Activated CD8-positive, alpha-beta memory T cell treated with anti-CD3 and anti-CD28 coated beads, Interleukin-2, amount 50 U/mL, for 1 hour (primary cell): ENCODE data around the gene CMTM4.
A peak's percentile ranks its signal among the peaks of the same experiment; 100 is the strongest.
"Not testable (repeated sequence)": the region's sequence is repeated elsewhere in the genome, so short reads cannot be mapped to it uniquely, and the experiment has no call there.

Experiments
- DNase-seq: peaks from one replicate; pipeline ENCODE4 v3.0.0-alpha.2; 2020; ENCODE audit errors: extremely low read depth

CMTM4 gene

DNA sequence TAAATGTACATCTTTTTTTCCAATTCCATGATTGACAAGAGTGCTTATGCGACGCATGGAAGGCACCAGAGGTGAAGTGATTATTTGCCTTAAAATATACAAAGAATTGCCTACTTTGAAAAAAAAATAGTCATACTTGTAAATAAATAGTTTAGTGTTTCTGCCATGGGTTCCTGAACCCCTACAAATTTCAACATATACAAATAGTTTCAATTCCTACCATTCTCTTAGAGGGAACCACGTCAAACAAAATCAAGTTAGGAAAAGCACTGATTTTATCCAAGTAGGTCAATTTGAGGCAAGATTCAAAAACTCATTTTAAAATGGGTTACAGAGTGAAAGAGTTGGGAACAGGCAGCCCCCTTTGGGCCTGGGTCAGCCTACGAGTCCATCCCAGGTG lies 80.4 kb downstream of the CMTM4 start:
- DNase-seq = no peak

DNA sequence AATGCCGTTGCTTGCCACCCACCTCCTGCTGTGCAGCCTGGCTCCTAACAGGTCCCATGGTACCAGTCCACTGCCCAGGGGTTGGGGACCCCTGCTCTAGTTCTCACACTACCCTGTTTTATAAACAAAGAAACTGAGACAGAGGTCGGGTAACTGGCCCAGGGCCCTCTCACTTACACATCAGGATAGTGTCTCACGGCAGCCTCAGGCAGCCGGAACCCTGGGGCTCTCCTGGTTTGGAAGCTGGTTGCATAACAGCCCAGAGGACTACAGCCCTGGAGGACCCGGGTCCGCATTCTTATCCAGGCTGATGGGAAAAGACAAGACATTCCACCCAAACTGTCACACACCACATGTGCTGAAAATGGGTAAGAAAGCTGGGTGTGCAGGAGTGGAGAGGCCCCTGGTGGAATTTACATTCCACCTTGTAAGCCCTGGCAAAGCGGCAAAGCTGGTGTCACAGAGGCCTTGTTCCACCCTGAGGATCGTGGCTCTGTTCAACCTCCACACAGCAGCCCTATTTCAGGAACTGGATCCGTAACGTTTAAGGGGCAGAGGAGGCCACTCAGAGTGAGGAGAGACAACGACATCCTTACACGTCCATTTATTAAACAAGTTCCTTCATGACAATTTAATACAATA lies 82.3 kb downstream of the CMTM4 start:
- no peak for DNase-seq

DNA sequence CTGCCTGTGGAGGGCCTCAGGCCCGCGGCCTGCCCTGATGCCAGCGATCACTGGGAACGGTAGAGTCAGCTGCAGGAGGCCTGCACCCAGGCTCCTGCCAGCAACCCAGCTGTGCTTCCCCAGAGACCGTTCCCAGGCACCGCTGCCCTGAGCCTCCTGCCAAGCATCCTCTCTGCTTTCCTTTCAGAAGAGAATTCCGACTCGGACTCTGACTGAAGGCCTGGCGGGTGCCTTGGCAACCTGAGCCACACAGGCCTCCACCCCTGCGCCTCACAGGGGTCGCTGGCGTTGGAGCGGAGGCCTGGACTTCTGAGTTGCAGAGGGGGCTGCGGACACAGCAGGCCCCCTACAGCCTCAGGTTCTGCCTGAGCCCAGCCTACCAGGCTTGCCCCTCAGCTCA lies 84.1 kb downstream of the CMTM4 start:
- DNase-seq = no peak

DNA sequence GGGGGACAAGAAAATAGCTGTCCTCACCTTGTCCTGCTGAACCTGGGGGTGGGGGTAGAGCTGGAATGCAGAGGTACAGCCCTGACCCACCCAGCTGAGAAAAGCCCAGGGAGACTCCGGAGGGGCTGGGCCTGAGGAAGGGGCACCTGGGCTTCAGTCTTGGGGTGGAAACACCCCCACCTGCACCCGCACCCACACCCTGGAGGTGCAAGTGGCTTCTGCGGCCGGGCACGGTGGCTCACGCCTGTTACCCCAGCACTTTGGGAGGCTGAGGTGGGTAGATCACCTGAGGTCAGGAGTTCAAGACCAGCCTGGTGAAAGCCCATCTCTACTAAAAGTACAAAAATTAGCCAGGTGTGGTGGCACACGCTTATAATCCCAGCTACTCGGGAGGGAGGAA lies 84.6 kb downstream of the CMTM4 start:
- DNase-seq = not testable (repeated sequence)

DNA sequence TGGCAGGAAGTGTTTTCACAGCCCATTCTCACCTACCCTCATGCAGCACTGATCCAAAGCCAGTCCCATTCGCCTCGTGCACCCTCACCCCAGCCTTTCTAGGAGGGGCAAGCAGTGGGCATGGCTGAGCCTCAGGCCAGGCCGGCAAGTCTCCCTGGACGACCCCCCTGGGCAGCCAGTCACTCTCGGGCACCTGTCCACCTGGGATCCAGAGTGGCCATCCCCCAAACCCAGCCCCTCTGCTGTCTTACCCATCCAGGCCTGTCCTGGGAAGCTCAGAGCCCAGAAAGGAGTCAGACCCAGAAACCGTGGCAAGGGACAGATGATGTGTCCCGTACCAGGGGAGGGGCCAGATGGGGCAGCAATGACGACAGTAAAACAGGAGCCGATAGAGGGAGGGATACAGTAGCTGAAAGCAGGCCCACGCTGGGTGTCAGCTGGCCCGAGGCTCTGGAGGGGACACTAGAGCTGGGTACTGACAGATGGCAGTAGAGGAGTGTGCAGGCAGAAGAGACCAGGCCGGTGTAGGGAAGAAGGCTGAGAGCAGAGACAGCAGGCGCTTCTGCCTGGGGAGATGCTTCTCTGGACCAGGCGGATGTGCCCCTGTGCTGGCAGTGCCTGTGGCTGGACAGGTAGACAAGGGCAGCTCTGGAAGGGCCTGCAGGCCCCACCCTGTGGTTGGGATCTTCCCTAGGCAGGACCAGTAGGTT lies 86.3 kb downstream of the CMTM4 start:
- DNase-seq = no peak

DNA sequence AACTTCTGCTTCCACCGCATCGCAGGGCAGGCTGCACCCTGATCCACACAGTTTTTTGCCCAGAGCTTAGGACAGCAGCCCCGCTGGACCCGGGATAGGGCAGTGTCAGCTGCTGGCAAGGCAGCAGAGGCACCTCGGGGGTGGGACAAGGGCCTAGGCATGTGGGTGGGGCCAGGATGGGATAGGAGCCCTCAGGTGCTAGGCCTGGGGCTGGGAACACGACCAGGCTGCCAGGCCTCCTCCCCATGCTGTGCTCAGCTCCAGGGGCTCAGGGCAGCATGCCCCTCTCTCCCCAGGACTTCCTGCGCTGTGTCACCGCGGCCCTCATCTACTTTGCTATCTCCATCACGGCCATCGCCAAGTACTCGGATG lies 87.4 kb downstream of the CMTM4 start:
- DNase-seq = no peak

DNA sequence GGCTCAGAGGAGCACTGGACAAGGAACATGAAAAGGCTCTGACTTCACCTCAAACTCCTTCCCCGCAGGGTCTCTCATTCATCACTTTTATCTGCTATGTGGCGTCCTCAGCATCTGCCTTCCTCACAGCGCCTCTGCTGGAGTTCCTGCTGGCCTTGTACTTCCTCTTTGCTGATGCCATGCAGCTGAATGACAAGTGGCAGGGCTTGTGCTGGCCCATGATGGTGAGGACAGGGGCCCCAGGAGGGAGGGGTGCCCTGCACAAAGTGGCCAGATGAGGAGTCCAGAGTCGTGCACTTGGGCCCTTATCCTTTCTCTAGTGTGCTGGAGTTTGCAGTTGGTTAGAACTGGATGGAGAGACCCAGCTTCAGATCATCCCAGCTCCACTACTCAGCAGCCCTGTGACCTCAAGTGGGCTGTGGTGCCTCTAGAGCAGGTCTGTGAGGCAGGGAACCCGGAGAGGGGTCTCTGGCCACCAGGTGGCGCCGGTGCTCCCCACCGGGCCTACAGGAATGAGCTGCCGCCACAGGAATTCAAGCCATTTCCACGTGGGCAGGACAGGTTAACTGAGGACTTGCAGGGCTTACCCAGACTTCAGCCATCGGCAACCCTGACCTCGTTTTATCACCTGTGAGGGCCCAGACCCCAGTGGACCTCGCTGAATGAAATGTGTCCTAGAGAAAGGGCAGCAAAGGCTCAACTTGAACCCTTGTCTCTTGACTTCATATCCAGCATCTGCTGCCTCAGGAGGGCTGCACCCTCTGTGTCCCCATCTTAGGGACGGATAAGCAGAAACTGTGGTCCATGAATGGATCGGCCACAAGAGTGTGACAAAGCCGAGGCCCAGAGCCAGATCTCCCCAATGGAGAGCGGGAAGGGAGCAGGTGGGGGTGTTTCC lies 88.1 kb downstream of the CMTM4 start:
- peak; percentile 40 for DNase-seq

DNA sequence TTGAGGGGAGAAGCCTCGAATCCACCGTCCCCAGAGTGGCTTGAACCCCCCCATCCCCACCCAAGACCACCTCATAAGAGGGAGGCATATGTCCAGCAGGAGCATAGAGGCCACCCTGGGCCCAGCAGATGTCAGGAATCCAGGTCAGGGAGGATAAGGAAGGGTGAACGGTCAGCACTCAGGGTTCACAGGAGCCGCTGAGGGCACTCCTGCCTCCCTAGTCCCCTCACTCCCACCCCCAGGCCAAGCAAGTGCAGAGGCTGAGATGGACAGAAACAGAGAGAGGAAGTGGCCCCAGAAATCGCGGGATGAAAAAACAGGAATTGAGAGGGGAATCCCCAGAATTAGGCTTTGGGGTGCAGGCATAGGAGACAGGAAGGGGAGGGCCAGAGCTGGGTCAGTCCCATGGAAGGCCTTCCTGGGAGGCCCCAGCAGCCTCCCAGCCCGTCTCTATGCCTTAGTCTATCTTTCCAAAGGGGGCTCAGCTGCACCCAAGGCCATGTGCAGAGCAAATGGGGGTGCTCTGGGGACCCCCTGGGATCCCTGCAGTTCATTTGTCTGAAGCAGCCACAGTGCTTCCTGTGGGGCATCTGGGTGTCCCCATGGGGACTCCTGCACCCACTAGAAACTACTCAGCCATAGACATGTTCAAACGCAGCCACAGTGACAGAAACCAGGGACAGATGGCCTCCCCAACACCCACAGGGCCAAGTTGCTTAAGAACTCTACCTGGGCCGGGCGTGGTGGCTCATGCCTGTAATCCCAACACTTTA lies 90.4 kb downstream of the CMTM4 start:
- no peak for DNase-seq

DNA sequence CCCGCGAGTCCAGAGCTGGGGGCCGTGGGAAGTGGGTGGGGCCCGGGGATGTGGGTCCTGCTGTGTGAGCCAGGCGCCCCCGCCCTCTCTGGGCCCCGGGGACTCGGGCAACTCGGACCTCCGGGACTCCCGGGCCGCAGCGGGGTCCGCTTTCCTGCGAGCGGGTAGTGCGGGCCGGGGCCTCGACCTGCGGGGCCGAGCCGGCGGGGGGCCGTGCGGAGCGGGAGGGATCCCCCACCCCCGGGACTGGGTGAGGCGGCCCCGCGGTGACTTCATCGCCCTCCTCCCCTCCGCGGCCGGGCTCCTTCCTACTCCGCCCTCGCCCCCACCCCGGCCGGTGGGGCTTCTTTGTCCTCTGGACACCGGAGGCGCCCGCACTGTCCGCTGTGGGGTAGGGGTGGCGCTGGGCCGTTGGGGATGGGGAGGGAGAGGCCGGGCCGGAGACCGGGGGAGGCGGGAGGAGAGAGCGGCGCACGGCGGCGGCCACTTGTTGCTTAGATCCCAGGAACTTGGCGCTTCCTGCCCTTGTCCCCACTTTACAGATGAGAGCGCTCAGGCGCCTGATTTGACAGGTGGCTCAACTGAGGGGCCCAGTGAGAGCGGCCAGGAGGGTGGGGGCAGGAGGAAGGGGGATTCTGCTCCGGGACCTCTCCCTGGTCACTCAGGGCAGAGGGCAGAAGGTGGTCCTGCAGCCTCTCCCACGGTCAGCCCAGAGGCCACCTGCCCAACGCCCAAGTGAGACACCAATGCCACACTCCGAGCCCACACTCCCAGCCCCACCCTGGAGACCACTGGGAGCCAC lies 91.2 kb downstream of the CMTM4 start:
- no peak for DNase-seq

DNA sequence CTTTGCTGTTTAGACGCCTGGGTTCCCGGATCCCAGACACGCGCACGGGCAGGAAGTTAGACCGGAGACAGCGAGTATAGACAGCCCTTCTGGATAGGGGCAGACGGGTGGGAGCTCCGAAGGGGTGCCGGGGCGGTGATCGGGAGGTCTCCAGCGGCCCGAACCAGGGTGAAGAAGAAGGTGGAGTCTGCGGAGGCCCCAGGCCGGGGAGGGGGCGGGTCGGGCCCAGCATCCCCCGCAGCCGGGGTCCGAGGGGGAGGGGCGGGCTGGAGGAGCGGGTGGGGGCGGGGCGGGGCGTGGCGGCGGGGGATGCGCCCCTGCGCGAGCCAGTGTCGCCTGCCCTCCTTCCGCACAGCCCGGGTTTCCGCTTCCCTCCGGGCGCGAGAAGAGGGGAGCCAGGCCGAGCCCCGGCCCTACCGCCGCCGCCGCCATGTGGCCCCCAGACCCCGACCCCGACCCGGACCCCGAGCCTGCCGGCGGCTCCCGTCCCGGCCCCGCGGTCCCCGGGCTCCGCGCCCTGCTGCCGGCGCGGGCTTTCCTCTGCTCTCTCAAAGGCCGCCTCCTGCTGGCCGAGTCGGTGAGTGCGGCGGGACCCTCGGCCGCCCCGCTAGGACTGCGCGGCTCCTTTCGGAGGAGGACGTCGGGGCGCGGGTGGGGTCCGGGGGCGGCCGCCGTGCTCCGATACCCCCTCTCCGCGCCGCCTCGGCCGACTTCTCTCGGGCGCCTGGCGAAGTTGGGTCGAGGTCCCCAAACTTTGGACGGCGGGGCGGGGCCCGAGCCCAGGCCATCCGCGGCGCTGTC lies 92.0 kb downstream of the CMTM4 start, which contains the start of gene CMTM3:
Gene CMTM3, plus strand, starts transcription at position 329 of the 801 bp plus-strand sequence. Its CDS starts 102 bp downstream, at position 431.
- no peak for DNase-seq

DNA sequence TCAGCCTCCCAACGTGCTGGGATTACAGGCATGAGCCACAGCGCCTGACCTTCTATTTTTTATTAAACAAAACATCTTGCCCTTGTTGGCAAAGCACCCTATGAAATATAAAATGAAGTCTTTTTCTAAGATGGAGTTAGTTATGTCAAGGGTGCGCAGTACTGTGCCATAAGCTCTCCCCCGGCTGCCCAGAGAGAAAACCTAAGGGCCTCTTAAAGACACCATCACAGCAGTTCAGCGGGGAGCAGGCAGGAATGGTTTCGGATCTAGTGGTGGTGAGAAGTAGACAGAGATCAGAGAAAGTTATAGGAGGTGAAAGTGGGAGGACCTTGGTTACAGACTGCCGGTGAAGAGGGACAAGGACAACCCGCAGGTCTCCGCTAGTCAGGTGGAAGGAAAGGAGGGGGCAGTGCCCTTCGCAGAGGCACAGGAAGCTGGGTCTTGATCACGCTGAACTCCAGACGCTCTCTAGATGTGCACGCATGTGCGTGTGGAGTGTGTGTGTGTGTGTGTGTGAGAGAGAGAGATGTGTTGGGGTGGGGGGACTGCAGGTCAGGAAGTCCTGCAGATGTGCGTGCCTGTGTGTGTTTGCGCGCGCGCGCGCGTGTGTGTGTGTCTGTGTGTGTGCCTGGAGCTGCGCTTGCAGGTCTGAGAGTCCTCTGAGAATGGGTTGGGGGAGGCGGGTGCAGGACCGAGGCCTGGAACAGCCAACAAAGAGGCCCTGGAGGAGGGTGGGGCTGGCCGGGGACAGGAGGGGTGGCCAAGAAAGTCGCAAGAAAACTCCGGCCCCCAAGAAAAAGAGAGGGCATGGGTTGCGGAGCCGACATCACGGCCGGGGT lies 92.8 kb downstream of the CMTM4 start:
- no peak for DNase-seq

DNA sequence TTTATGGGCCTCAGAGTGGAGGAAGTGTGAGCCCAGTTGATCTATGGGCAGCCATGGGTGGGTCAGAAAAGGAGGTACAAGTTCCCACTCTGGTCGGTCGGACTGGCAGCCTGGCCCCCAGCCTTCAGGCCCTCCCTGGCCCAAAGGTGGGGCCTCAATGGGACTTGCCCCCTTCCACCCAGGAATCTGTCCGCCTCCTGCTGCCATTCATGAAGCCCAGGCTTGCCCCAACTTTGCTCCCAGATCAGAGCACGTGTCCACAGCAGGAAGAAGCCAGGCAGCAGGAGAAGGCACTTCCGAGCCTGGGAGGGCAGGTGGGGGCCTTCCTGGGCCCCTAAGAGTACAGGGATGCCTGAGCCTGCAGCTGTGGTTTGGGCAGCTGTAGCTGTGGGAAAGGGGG lies 95.1 kb downstream of the CMTM4 start:
- DNase-seq = no peak

DNA sequence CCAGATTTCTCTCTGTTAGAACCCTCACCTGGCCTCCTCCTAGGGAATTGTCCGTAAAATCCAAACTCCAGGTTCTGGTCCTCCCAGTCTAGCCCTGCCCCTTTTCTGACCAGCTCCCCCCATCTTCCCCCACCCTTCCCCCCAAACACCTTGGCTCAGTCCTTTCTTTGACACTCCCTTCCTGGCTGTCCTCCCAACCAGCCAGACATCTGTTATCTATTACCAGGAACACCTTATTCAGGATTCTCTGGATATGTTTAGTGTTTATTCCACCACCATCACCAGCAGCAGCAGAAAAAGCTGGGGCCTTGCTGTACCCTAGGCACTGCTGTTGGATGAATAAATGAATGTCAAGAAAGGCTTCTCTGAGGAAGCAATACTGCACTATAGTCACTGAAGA lies 96.1 kb downstream of the CMTM4 start:
- no peak for DNase-seq

DNA sequence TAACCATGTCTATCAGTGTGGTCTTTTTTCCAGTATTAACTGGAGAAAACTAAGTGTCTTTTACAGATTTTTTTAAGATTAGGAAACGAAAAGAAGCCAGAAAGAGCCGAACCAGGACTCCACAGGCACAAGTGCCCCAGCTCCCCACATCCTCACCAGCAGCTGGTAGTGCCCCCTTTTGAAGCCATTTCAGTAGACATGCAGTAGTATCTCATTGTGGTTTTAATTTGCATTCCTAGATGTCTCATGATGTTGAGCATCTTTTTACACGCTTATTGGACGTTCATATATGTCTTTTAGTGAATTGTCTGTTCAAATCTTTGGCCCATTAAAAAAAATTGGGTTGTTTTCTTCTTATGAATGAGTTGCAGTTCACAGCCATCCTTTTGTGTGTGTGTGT lies 96.8 kb downstream of the CMTM4 start:
- no peak for DNase-seq

DNA sequence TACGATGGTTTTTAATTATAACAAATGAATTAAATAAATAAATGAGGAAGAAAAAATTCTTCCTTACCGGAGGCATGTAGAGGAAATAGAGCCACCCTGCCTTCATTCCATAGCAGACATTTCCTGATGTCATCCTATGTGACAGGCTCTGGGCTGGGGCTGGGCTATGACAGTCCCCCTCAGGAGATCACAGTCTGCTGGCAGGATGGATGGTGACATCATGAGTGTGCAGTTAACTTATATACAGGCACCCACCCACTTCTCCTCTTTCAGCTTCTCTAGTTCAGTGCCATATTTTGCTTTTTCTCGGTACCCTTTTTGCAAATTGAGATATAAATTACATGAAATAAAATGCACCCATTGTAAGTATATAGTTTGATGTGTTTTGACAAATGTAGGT lies 98.4 kb downstream of the CMTM4 start:
- DNase-seq = no peak

DNA sequence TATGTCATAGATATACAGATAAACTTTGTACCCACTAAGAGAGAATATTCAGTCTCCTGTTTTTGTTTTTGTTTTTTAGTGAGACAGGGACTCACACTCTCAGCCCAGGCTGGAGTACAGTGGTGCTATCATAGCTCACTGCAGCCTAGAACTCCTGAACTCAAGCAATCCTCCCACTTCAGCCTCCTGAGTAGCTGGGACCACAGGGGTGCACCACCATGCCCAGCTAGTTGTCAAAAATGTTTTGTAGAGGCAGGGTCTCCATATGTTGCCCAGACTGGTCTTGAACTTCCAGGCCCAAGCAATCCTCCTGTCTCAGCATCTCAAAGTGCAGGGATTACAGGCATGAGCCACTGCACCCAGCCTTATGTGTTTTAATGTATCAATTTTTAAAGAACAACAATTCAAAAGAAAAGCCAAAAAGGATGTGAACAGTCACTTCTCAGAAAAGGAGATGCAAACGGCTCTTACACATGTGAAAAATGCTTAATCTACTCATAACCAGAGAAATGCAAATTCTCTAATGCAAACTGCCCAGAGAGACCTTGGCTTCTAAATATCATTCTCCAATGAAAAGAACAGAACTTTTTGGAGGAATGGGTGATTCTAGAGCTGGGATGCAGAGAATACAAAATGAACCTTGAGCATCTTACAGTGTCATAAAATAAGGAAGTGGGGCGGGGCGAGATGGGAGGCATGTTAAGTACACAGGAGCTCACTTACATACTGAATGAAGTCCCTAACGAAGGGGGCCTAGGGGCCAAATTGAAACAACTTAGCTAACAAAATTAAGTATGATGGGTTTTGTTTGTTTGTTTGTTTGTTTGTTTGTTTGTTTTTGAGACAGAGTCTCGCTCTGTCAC lies 99.3 kb downstream of the CMTM4 start:
- DNase-seq = no peak

DNA sequence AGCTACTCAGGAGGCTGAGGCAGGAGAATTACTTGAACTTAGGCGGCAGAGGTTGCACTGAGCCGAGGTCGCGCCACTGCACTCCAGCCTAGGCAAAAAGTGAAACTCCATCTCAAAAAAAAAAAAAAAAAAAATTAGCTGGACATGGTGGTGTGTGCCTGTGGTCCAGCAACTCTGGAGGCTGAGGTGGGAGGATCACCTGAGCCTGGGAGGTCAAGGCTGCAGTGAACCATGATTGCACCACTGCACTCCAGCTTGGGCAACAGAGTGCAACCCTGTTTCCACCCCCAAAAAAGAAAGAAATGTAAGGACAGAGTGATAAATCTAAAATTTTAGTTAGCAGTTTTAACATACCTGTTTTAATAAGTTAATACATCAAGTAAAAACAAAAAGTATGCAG lies 100.0 kb downstream of the CMTM4 start:
- not testable (repeated sequence) for DNase-seq

DNA sequence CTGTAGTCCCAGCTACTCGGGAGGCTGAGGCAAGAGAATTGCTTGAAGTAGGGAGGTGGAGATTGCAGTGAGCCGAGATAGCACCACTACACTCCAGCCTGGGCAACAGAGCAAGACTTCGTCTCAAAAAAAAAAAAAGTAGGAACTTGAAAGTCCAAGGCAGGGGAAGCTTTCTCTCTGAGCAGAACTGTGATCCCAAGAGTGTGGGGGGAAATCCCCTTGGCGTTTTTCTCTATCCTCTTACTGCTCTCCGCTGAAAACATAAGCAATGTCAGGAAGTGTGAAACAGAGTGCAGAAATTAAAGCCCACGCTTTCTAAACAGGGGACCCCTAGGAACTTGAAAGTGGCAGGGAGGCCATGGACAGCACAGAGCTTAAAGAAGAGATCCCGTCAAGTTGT lies 101.8 kb downstream of the CMTM4 start:
- no peak for DNase-seq
